WTC11 (cell line): ENCODE data around the gene TEKT1. TPM values are rescaled to one million over a fixed set of nuclear protein-coding genes. Genes with fewer than 3 reads are reported as not detected.
"Not testable (repeated sequence)": the region's sequence is repeated elsewhere in the genome, so short reads cannot be mapped to it uniquely, and the experiment has no call there.

Experiments used
- ATAC-seq: fragments of 200-7000 bp; cut with Tn5 transposase; 2 replicates; pipeline ENCODE4 v1.10.0; 2021; ENCODE audit warnings: mild to moderate bottlenecking, moderate library complexity
- CTCF ChIA-PET: fragments of 300-600 bp; sonication (Branson Sonifier 250); formaldehyde crosslinking; loops from one replicate; lab custom pipeline; 2021; ENCODE audit warnings: antibody characterized with exemption; lab: Charles Lee
- POLR2A ChIA-PET: fragments of 350-600 bp; sonication (Branson Sonifier 250); formaldehyde crosslinking; loops from one replicate; lab custom pipeline; 2021; ENCODE audit warnings: antibody characterized with exemption; lab: Charles Lee
- DNase-seq: peaks from one replicate; pipeline ENCODE4 v3.0.0; 2021; ENCODE audit warnings: low spot score
- H3K27ac Mint-ChIP-seq: 2 replicates; pipeline ENCODE4 v1.8.0; 2021; ENCODE audit warnings: mixed read lengths
- H3K27me3 Mint-ChIP-seq: 2 replicates; pipeline ENCODE4 v1.8.0; 2021; ENCODE audit warnings: low read depth, mild to moderate bottlenecking, moderate library complexity, mixed read lengths
- H3K36me3 Mint-ChIP-seq: 2 replicates; pipeline ENCODE4 v1.8.0; 2021; ENCODE audit warnings: mixed read lengths
- H3K4me1 Mint-ChIP-seq: 2 replicates; pipeline ENCODE4 v1.8.0; 2022; ENCODE audit warnings: mixed read lengths
- H3K4me3 Mint-ChIP-seq: 2 replicates; pipeline ENCODE4 v1.8.0; 2021; ENCODE audit warnings: mild to moderate bottlenecking, moderate library complexity, mixed read lengths
- H3K9me3 Mint-ChIP-seq: 2 replicates; pipeline ENCODE4 v1.8.0; 2021; ENCODE audit warnings: mixed read lengths
- GABPB1 ChIP-seq: sonication (generic); formaldehyde crosslinking; IDR thresholded peaks from 2 replicates; pipeline ENCODE4 v1.8.1; 2023; ENCODE audit warnings: mild to moderate bottlenecking, missing genetic modification reagents
- RORB ChIP-seq: fragments of 250-450 bp; sonication (Bioruptor Pico); IDR thresholded peaks from 2 replicates; pipeline ENCODE4 v1.9.0; 2021; ENCODE audit warnings: mild to moderate bottlenecking
- SMAD3 ChIP-seq: sonication (generic); formaldehyde crosslinking; IDR thresholded peaks from 2 replicates; pipeline ENCODE4 v1.8.0; 2022; ENCODE audit warnings: missing genetic modification reagents, mild to moderate bottlenecking, borderline replicate concordance
- SMAD4 ChIP-seq: sonication (generic); formaldehyde crosslinking; IDR thresholded peaks from 2 replicates; pipeline ENCODE4 v1.8.0; 2022; ENCODE audit warnings: mild to moderate bottlenecking, missing genetic modification reagents
- TP53 ChIP-seq: sonication (generic); formaldehyde crosslinking; IDR thresholded peaks from 2 replicates; pipeline ENCODE4 v1.8.1; 2023; ENCODE audit warnings: mild to moderate bottlenecking, missing genetic modification reagents
- ZBTB21 ChIP-seq: sonication (generic); formaldehyde crosslinking; IDR thresholded peaks from 2 replicates; pipeline ENCODE4 v1.8.1; 2023; ENCODE audit warnings: mild to moderate bottlenecking, missing genetic modification reagents, borderline replicate concordance
- ZNF232 ChIP-seq: sonication (generic); formaldehyde crosslinking; IDR thresholded peaks from 2 replicates; pipeline ENCODE4 v1.8.0; 2022; ENCODE audit warnings: mild to moderate bottlenecking, missing genetic modification reagents
- ZNF317 ChIP-seq: sonication (generic); formaldehyde crosslinking; IDR thresholded peaks from 2 replicates; pipeline ENCODE4 v1.8.1; 2023; ENCODE audit warnings: low read depth, mild to moderate bottlenecking, moderate library complexity, missing genetic modification reagents, borderline replicate concordance
- total RNA-seq: library from RNA; stranded (reverse); gene quantifications from 3 replicates; pipeline ENCODE4 v1.2.3, GENCODE V29; 2021
- TF ChIP-seq, protein P1 (sequence below): sonication (generic); formaldehyde crosslinking; IDR thresholded peaks from 2 replicates; pipeline ENCODE4 v1.8.1; 2023; ENCODE audit warnings: mild to moderate bottlenecking, missing genetic modification reagents, borderline replicate concordance
- TF ChIP-seq, protein P2 (sequence below): fragments of 200-600 bp; IDR thresholded peaks from 2 replicates; pipeline ENCODE4 v1.8.0; 2022; ENCODE audit warnings: antibody characterized with exemption
- TF ChIP-seq, protein P3 (sequence below): sonication (generic); formaldehyde crosslinking; IDR thresholded peaks from 2 replicates; pipeline ENCODE4 v1.8.0; 2022; ENCODE audit warnings: mild to moderate bottlenecking, missing genetic modification reagents
- TF ChIP-seq, protein P4 (sequence below): fragments of 250-450 bp; sonication (Bioruptor Pico); IDR thresholded peaks from 2 replicates; pipeline ENCODE4 v1.9.0; 2021; ENCODE audit warnings: mild to moderate bottlenecking
- TF ChIP-seq, protein P5 (sequence below): sonication (generic); formaldehyde crosslinking; IDR thresholded peaks from 2 replicates; pipeline ENCODE4 v1.8.0; 2022; ENCODE audit warnings: mild to moderate bottlenecking, missing genetic modification reagents

The TEKT1 gene
- total RNA-seq, 1 experiment from 2014 or later, result 0.37 TPM

DNA sequence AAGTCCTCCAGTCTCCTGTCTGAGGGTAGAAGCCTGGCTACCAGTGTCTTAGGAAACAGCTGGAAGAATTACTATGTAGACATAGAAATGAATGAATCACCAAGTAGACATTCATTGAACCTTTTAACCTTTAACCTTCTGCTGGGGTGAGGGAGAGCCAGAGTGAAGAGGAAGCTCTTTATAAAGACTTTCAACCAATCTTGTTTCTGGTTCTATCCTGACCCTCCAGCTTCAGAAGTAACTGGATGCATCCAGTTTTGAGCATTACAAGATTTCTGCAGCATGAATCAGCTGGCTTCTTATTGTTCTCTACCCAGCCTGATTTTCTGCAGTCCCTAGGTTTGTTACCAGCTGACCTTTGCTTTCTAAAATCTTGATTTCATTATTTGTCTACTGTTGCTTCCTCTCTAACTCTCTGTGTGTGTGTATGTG is 8.5 kb downstream of the TEKT1 start:
- Mint-ChIP-seq H3K36me3 (peaks cover 9% of the 10 kb centered on the region), H3K4me3 (no peak overlapping the region), H3K27ac (no peak overlapping the region), H3K4me1 (peaks cover 13% of the 10 kb centered on the region), H3K27me3 (peaks cover 14% of the 10 kb centered on the region), H3K9me3 (peaks cover 29% of the 10 kb centered on the region)
- TF ChIP-seq SMAD3 (CRISPR knock-in tag), result no peak
- TF ChIP-seq, protein P1, sequence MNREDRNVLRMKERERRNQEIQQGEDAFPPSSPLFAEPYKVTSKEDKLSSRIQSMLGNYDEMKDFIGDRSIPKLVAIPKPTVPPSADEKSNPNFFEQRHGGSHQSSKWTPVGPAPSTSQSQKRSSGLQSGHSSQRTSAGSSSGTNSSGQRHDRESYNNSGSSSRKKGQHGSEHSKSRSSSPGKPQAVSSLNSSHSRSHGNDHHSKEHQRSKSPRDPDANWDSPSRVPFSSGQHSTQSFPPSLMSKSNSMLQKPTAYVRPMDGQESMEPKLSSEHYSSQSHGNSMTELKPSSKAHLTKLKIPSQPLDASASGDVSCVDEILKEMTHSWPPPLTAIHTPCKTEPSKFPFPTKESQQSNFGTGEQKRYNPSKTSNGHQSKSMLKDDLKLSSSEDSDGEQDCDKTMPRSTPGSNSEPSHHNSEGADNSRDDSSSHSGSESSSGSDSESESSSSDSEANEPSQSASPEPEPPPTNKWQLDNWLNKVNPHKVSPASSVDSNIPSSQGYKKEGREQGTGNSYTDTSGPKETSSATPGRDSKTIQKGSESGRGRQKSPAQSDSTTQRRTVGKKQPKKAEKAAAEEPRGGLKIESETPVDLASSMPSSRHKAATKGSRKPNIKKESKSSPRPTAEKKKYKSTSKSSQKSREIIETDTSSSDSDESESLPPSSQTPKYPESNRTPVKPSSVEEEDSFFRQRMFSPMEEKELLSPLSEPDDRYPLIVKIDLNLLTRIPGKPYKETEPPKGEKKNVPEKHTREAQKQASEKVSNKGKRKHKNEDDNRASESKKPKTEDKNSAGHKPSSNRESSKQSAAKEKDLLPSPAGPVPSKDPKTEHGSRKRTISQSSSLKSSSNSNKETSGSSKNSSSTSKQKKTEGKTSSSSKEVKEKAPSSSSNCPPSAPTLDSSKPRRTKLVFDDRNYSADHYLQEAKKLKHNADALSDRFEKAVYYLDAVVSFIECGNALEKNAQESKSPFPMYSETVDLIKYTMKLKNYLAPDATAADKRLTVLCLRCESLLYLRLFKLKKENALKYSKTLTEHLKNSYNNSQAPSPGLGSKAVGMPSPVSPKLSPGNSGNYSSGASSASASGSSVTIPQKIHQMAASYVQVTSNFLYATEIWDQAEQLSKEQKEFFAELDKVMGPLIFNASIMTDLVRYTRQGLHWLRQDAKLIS (CRISPR knock-in tag), result no peak
- CTCF ChIA-PET, result interaction anchor here (1.1 to 1.2 kb wide), 2 partner anchors 20 to 121 kb away, joined by 3 to 4 read pairs; no protein-coding TSS in a partner anchor
- POLR2A ChIA-PET, result interaction anchor here (0.6 kb wide), 1 partner anchor 155 kb away, joined by 3 read pairs; no protein-coding TSS in a partner anchor
- ATAC-seq, result no peak
- DNase-seq, result no peak

DNA sequence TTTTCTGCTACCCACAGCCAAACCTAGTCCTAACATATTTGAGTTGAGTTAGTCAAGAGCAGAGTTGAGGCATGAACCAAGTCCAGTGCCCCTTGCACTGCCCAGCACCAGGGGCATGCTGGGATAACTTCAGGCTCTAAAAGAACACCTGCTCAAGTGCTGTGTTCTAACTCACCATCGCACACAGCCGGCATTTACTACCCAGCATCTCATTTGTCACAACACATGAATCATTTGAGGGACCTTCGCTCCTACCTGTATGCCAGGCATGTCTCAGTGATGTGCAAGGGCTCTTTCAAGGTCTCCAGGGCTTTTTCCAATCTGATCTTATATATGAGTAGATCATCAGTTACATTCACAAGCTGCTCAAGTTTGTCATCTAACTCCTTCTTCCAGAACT is 12.6 kb downstream of the TEKT1 start:
- peaks cover 16% of the 10 kb centered on the region for H3K27me3 Mint-ChIP-seq
- peaks cover 9% of the 10 kb centered on the region for H3K36me3 Mint-ChIP-seq
- no peak for DNase-seq
- peaks cover 24% of the 10 kb centered on the region for H3K9me3 Mint-ChIP-seq
- peaks cover 13% of the 10 kb centered on the region for H3K4me1 Mint-ChIP-seq
- no peak overlapping the region for H3K27ac Mint-ChIP-seq
- no peak for TF ChIP-seq SMAD4
- no peak for TF ChIP-seq GABPB1 (CRISPR knock-in tag)
- TF ChIP-seq, protein P2, sequence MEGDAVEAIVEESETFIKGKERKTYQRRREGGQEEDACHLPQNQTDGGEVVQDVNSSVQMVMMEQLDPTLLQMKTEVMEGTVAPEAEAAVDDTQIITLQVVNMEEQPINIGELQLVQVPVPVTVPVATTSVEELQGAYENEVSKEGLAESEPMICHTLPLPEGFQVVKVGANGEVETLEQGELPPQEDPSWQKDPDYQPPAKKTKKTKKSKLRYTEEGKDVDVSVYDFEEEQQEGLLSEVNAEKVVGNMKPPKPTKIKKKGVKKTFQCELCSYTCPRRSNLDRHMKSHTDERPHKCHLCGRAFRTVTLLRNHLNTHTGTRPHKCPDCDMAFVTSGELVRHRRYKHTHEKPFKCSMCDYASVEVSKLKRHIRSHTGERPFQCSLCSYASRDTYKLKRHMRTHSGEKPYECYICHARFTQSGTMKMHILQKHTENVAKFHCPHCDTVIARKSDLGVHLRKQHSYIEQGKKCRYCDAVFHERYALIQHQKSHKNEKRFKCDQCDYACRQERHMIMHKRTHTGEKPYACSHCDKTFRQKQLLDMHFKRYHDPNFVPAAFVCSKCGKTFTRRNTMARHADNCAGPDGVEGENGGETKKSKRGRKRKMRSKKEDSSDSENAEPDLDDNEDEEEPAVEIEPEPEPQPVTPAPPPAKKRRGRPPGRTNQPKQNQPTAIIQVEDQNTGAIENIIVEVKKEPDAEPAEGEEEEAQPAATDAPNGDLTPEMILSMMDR, result no peak
- TF ChIP-seq, protein P3, sequence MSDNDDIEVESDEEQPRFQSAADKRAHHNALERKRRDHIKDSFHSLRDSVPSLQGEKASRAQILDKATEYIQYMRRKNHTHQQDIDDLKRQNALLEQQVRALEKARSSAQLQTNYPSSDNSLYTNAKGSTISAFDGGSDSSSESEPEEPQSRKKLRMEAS, result no peak
- no peak for TF ChIP-seq ZNF317
- TF ChIP-seq, protein P4, sequence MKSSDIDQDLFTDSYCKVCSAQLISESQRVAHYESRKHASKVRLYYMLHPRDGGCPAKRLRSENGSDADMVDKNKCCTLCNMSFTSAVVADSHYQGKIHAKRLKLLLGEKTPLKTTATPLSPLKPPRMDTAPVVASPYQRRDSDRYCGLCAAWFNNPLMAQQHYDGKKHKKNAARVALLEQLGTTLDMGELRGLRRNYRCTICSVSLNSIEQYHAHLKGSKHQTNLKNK (CRISPR knock-in tag), result no peak
- TF ChIP-seq ZNF232, result no peak
- TF ChIP-seq, protein P5, sequence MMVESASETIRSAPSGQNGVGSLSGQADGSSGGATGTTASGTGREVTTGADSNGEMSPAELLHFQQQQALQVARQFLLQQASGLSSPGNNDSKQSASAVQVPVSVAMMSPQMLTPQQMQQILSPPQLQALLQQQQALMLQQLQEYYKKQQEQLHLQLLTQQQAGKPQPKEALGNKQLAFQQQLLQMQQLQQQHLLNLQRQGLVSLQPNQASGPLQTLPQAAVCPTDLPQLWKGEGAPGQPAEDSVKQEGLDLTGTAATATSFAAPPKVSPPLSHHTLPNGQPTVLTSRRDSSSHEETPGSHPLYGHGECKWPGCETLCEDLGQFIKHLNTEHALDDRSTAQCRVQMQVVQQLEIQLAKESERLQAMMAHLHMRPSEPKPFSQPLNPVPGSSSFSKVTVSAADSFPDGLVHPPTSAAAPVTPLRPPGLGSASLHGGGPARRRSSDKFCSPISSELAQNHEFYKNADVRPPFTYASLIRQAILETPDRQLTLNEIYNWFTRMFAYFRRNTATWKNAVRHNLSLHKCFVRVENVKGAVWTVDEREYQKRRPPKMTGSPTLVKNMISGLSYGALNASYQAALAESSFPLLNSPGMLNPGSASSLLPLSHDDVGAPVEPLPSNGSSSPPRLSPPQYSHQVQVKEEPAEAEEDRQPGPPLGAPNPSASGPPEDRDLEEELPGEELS, result no peak
- TF ChIP-seq ZBTB21 (CRISPR knock-in tag), result no peak
- TF ChIP-seq RORB (CRISPR knock-in tag), result no peak
- TF ChIP-seq TP53, result no peak
- ChIA-PET POLR2A (no interaction called here), CTCF (interaction anchor here (1.7 kb wide), 1 partner anchor 35 kb away, joined by 5 read pairs; no protein-coding TSS in a partner anchor)
- ATAC-seq, result no peak
- H3K4me3 Mint-ChIP-seq, result no peak overlapping the region

DNA sequence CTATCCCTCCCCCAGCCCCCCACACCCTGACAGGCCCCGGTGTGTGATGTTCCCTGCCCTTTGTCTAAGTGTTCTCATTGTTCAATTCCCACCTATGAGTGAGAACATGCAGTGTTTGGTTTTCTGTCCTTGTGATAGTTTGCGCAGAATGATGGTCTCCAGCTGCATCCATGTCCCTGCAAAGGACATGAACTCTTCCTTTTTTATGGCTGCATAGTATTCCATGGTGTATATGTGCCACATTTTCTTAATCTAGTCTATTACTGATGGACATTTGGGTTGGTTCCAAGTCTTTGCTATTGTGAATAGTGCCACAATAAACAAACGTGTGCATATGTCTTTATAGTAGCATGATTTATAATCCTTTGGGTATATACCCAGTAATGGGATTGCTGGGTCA is 15.2 kb downstream of the TEKT1 start:
- Mint-ChIP-seq H3K9me3 (peaks cover 14% of the 10 kb centered on the region), H3K27me3 (peaks cover 25% of the 10 kb centered on the region)
- CTCF ChIA-PET, DNase-seq, POLR2A ChIA-PET, ATAC-seq, H3K4me1 Mint-ChIP-seq, H3K27ac Mint-ChIP-seq, H3K36me3 Mint-ChIP-seq, H3K4me3 Mint-ChIP-seq: not testable (repeated sequence)
